Measurements from ENCODE around the gene TANC1.
A peak's percentile ranks its signal among the peaks of the same experiment; 100 is the strongest.
"Not testable (repeated sequence)": the region's sequence is repeated elsewhere in the genome, so short reads cannot be mapped to it uniquely, and the experiment has no call there.

TANC1 gene

GRCh38 chr2:159032580-159032979 is 64.1 kb downstream of the TANC1 start:
- no peak for TF ChIP-seq CTCF (IDR thresholded peaks at IDR 0.05; ENCODE audit: low read length, missing control alignments)
- no peak for DNase-seq (ENCODE audit: low read depth)
- no peak overlapping the region for H3K4me3 ChIP-seq (replicated peaks; ENCODE audit: low read depth, low read length)

- TF ChIP-seq CTCF (IDR thresholded peaks at IDR 0.05; ENCODE audit: low read length, missing control alignments): no peak
- H3K4me3 ChIP-seq (replicated peaks; ENCODE audit: low read depth, low read length): no peak overlapping the region
- DNase-seq (ENCODE audit: low read depth): no peak
These were observed 66.3 kb downstream of the TANC1 start for GRCh38 chr2:159034713-159035112.

- TF ChIP-seq CTCF (IDR thresholded peaks at IDR 0.05; ENCODE audit: low read length, missing control alignments): peak; percentile 14
- DNase-seq (ENCODE audit: low read depth): peak; percentile 59
- H3K4me3 ChIP-seq (replicated peaks; ENCODE audit: low read depth, low read length): no peak overlapping the region
These were observed 67.5 kb downstream of the TANC1 start for GRCh38 chr2:159035790-159036411.

- DNase-seq (ENCODE audit: low read depth); H3K4me3 ChIP-seq (replicated peaks; ENCODE audit: low read depth, low read length): not testable (repeated sequence)
These were observed 68.0 kb downstream of the TANC1 start for GRCh38 chr2:159036461-159036860.

GRCh38 chr2:159041328-159041727 is 72.9 kb downstream of the TANC1 start:
- DNase-seq (ENCODE audit: low read depth); H3K4me3 ChIP-seq (replicated peaks; ENCODE audit: low read depth, low read length): not testable (repeated sequence)

GRCh38 chr2:159042115-159042850 is 73.8 kb downstream of the TANC1 start:
- DNase-seq (ENCODE audit: low read depth): no peak
- no peak overlapping the region for H3K4me3 ChIP-seq (replicated peaks; ENCODE audit: low read depth, low read length)
- no peak for TF ChIP-seq CTCF (IDR thresholded peaks at IDR 0.05; ENCODE audit: low read length, missing control alignments)

- TF ChIP-seq CTCF (IDR thresholded peaks at IDR 0.05; ENCODE audit: low read length, missing control alignments): no peak
- no peak overlapping the region for H3K4me3 ChIP-seq (replicated peaks; ENCODE audit: low read depth, low read length)
- DNase-seq (ENCODE audit: low read depth): no peak
These were observed 75.3 kb downstream of the TANC1 start for GRCh38 chr2:159043710-159044109.

GRCh38 chr2:159044804-159045286 is 76.4 kb downstream of the TANC1 start:
- no peak for DNase-seq (ENCODE audit: low read depth)
- H3K4me3 ChIP-seq (replicated peaks; ENCODE audit: low read depth, low read length): no peak overlapping the region
- no peak for TF ChIP-seq CTCF (IDR thresholded peaks at IDR 0.05; ENCODE audit: low read length, missing control alignments)
